H1 (cell line): ENCODE measurements around the gene GRSF1. TPM values are rescaled to one million over a fixed set of nuclear protein-coding genes. Genes with fewer than 3 reads are reported as not detected.

Experiments
- ASH2L ChIP-seq: fragments of 200-600, 300-600 bp; sonication (generic); IDR thresholded peaks from one replicate; pipeline ENCODE4 v1.7.1; 2017; ENCODE audit warnings: low read length
- CBX5 ChIP-seq: fragments of 300-800, 300-1000 bp; sonication (generic); IDR thresholded peaks from 2 replicates; pipeline ENCODE4 v1.7.1; 2016; ENCODE audit warnings: antibody characterized with exemption, low read length, low read depth
- CHD7 ChIP-seq: fragments of 300-600 bp; sonication (generic); IDR thresholded peaks from 2 replicates; pipeline ENCODE4 v1.7.1; 2012; ENCODE audit warnings: low read length, moderate library complexity, mild to moderate bottlenecking, inconsistent platforms; ENCODE audit not compliant: insufficient replicate concordance
- CTBP2 ChIP-seq: IDR thresholded peaks from 2 replicates; pipeline ENCODE4 v1.7.0; 2011; ENCODE audit warnings: borderline replicate concordance, mild to moderate bottlenecking, moderate library complexity, mixed read lengths, low read length; ENCODE audit not compliant: insufficient read depth, insufficient read length
- KDM5A ChIP-seq: fragments of 200-600 bp; IDR thresholded peaks from 2 replicates; pipeline ENCODE4 v1.7.1; 2012; ENCODE audit warnings: mild to moderate bottlenecking, low read length, inconsistent platforms, mixed read lengths
- polyA plus RNA-seq, 7 experiments: library from polyadenylated mRNA; depleted of rRNA in 3 of 7; stranded (reverse) in 5 of 7; unstranded in 2 of 7; fragments of >200 nt in 5 of 7; fragments of 200-250 nt in 2 of 7; gene quantifications; 1 replicate in 5 of 7; 2 replicates in 1 of 7; 4 replicates in 1 of 7; pipeline versions ENCODE4 v1.2.1 to v1.2.3, GENCODE V29; 2011 to 2013; ENCODE audit warnings: missing spikeins in 2 of 7, mixed read lengths in 2 of 7
- total RNA-seq: library from RNA; stranded (reverse); fragmentation: NEBNext Ultra II Directional; extraction: Animal tissue kit (Norgen Biotek cat#: 25700); gene quantifications from 2 replicates; pipeline ENCODE4 v1.2.1, GENCODE V29; 2021

Gene GRSF1
- total and polyA plus RNA-seq, 2 of the 8 experiments (the other 6 are each of a cell fraction or from before 2014, with no cell fraction given) = 44.3 to 112 TPM

GRCh38 chr4:70873216-70873615 lies 33.5 kb upstream of the GRSF1 start (continued):
- no peak for TF ChIP-seq CHD7
- no peak for TF ChIP-seq ASH2L
- TF ChIP-seq CBX5 = no peak
- no peak for TF ChIP-seq KDM5A
- no peak for TF ChIP-seq CTBP2
